ENCODE data around the gene PDE10A.

PDE10A gene

DNA sequence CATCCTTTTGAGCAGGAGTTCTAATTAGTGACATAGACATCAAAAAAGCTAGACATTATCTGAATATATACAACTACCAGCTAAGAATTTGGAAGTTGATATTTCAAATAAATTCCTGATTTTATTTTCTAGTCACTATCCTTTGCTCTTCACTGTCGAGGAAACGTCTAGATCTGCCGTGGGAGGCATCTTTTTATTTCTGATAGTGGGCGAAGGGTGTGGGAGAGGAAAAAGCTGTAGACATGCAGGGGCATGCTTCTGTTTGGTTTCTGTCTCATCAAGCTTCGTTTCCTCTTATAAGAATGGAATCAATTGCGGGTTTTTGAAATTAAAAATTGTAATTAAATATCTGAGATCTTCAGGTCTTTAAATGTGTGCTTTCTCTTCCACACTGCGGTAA lies 337.4 kb downstream of the PDE10A start:
- DNase-seq = no peak

DNA sequence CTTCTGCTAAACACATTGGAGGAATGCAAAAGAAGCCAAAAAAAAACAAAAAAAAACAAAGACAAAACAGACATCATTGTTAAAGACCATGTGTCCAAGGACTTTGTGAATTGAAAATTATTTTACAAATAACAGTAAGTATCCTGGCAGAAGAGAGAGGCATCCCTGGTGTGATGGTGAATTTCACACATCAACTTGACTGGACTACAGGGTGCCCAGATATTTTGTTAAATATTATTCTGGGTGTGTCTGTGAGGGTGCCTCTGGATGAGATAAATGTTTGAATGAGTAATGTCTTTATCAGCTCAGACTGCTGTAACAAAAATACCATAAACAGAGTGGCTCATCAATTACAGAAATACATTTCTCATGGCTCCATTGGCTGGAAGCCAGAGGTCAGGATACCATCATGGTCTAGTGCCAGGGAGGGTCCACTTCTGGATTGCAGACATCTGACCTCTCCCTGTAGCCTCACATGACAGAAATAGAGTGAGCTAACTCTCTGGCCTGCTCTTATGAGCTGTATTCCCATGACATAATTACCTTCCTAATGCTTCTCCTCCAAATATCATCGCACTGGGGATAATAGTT lies 341.4 kb downstream of the PDE10A start:
- DNase-seq = no peak

DNA sequence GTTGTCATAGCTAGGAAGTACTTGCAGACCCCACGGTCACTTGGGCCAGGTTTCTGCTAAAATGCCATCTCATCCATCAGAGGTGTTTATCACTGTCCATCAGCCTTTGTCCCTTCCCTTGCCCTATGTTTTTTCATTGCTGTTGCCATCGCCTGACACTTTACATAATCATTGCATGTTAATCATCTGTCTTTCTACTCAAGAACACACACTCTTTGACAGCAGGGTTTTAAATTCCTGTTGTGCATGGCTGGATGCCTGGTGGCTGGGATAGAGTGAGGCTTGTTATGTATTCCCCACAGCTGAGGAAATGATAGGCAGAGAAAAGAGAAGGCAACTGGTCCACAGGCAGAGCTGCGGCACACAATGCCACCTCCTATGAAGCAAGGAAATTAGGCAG lies 341.9 kb downstream of the PDE10A start:
- DNase-seq = no peak

DNA sequence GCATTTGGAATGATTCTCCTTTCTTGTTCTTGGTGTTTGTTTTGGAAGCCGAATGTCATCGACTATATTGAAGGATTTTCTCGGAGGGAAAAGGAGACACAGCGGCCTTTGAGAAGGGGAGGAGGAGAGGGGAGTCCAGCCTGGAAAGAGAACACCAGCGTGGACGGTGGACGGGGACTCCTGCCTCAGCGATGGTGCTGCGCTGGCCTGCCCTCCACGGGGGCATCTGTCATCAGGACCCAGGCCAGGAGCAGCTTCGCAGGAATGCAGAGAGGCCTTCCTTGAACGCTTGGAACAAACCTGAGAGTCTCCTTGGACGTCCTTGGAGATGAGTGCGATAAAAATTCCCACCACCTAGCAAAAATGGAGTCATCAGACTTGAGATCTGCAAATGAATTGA lies 345.3 kb downstream of the PDE10A start:
- DNase-seq = no peak

DNA sequence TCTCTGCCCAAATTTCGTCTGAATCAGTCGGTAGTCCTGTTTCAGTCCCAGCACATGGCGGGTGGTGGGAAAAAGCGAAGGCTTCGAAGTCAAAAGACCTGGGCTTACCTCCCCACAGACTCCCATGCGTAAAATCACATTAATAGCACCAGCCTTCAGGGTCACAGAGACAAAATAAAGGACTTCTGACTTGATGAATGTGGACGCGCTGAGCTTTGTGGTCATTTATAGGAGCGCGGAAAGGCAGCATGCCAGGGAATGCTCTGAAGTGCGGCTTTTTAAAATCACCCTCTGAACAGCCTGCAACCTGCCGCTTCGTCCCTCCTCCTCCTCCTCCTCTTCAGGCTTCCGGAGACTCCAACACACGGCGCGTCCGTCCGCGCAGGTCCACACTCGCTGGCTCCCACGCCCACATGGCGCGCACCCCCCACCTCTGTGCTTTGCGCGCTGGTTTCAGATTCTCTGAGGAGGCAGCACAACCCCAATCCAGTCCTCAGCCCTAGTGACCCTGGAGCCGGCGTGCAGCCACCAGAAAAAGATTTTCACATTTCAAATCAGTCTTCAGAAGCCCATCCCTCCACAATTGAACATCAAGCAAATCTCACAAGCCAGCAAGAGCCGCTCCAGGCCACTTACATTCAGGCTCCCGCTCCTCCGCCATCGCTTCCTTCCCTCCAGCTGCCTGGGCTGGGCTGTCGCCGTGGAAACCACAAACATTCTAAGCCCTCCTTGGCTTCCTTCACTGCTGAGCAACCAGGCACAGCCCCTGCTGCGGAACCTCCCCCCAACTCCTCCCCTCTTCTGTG lies 353.9 kb downstream of the PDE10A start, which contains the start of gene C6orf118:
TSS of gene C6orf118 (minus strand) at position 680 of the 806 bp plus-strand sequence. CDS start at position 661, 19 bp downstream.
- DNase-seq = no peak

DNA sequence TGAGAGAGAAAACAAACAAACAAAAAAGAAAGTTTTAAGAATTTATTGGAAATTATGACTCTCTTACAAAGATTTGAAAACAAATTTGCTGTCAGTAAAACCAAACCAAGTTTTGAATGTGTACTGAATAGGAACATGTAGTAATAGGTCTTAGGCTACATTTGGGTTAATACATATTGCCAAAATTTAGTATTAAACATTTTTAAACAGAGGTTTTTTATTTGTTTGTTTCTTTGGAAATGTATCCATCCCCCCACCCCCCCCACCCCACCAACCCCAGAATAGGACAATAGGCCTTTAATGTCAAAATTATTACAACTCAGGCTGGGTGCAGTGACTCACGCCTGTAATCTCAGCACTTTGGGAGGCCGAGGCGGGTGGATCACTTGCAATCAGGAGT lies 356.1 kb downstream of the PDE10A start:
- DNase-seq = no peak

DNA sequence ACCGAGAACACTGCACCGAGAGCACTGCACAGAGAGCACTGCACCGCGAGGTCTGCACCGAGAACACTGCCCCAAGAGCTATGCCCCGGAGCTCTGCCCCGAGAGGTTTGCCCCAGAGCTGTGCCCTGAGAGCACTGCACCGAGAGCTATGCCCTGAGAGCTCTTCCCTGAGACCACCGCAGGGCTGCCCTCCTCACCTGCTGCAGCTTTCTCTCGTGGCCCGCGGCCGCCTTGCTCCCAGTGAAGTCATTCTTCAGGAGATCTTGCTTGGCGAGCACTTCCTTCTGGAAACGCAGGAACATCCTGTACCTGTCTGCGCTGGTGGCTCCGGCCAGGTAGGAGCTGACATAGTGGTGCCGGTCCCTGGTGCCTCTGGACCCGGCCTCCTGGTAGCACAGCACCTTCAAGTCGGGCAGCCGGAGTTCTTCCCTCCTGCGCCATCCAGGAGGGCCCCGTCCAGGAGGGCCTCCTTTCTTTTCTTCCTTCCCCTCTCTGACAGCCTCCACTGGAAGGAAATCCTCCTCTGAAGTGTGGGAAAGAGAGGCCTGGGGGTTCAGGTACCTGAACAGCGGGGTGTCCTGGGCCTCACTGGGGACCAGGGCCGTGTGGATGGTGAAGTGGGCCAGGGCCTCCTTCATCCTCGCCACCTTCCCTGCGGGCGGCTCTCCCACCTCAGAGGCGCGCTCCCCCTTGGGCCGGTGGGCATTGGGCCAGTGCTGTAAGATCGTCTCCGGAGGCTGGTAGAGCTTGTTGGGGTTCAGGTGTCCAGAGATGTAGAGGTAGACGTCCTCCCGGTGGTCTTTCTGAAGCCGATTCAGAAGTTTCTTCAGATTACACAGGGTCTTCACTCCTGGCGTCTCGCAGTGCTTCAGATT lies 361.4 kb downstream of the PDE10A start:
- no peak for DNase-seq

DNA sequence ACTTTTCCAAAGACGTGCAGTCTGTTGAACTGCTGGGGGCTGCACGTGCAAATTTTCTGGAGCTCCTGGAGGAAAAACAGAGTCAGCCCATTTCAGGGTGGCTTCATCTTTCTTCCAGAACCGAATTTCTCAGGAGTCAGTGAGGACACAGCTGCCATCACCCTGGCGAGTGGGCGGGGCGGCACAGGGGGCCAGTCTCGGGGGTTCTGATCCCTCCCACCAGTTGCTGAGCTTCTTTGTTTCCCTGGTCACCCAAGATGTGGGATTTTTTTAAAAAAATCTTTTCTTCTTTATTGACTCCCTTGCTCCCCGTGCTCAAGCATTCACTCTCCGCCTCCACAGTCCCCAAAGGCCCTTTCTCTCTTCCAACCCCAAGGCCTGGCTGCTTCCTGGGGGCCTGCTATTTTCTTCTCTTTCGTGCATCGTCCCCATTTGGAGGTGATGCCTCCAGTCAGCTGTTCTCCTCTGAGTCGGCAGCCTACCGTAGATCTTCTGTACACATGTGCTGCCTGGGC lies 362.6 kb downstream of the PDE10A start:
- DNase-seq = no peak

DNA sequence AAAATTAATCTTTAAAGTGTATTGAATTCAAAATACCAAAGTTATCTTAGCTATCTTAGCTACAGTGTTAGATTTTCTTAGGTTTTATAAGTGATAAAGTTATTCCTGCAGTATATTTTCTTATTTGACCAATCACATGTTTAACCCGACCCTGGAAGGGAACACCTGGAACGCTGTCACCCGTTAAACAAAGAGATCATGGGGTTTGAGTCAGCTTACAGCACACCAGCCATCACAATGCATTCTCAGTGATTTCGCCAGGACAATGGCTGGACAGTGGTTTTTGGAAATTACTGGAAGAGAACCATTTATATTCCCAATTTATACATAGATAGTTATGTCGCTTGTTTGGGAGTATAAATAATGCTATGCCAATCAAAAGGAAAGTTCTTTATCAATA lies 364.2 kb downstream of the PDE10A start:
- no peak for DNase-seq

DNA sequence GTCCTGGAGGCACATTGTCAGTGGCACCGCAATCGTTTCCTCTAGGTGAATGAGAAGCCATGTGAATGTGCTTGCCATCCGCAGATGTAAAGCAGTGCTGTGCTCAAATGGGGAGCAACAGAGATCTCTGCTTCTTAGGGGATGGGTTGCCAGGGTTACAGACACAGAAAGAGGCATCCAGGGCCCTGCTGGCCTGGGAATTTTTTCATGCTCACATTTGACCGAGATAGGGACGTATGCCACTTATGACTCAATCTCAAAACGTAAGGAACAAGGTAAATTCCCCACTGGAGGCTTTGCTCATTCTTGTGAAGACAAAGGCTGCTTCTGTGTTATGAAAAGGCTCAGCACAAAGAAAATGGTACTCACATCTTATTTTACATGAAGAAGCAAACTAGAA lies 364.6 kb downstream of the PDE10A start:
- no peak for DNase-seq

DNA sequence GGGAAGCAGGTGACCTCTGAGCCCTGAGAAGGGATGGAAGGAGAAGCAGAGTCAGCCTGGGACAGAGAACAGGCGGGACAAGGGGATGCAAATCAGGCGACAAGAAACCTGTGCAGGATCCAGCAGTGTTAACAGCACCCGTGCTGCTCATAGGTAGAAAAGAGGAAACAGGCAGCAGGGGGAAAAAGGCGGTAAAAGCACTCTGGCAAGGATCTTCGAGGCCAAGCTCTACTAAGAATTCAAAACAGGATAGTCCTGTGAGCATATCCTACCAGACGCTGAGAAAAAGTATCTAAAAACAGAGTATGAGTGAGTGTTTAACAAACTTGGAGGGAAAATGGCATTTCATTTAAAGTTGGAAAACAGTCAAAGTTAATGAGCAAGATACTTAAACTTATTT lies 370.4 kb downstream of the PDE10A start:
- no peak for DNase-seq
